Skeletal muscle cell (primary cell): Measurements from ENCODE around the gene TAF10.
A peak's percentile ranks its signal among the peaks of the same experiment; 100 is the strongest.

ENCODE experiments used
- DNase-seq: peaks from one replicate; pipeline ENCODE4 v3.0.0-alpha.2; 2010; ENCODE audit warnings: low read depth
- H3K4me3 ChIP-seq: 2 replicates; pipeline ENCODE4 v1.5.1; 2011; ENCODE audit warnings: low read depth, mild to moderate bottlenecking, control low read depth, low read length, moderate library complexity

The TAF10 gene

DNA sequence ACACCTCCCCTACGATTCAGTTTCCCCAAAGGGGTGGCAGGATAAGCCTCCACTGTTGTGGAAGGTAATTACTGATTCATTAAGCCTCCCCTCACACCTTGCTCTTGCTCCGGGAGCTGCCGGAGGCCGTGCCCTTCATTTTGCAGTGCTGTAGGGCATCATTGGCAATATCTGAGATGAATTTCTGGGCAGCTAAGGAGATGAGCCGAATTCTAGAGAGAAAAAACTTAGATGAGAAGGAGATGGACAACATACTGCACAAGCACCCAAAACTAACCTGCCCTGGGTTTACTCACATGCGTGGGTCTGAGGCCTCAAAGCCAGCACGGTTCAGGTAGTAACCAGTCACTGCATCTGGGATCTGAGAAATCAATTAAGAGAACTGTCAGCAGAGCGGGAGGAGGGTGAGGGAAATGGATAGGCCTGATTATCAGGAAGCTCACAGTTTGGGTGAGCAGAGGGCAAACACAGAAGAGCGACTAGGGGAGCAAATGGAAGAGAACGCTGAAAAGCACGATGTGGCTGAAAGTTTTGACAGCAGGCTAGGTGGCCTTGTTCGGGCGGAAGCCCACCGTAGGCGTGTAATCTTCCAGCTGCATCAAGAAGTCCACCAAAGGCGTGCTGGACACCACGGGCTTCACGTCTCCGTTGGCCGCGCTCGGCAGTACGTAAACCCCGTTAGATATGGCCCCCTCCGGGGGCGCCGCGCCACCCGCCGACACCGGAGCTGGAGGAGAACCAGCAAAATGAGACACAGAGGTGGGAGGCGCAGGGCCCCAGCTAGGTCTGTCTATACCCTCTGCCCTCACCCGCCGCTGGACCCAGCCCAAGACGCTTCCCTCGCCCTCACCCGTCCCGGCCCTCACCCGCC is 689 bp downstream of the TAF10 start:
- peak overlapping the region; percentile 77 for H3K4me3 ChIP-seq
- DNase-seq = no peak

DNA sequence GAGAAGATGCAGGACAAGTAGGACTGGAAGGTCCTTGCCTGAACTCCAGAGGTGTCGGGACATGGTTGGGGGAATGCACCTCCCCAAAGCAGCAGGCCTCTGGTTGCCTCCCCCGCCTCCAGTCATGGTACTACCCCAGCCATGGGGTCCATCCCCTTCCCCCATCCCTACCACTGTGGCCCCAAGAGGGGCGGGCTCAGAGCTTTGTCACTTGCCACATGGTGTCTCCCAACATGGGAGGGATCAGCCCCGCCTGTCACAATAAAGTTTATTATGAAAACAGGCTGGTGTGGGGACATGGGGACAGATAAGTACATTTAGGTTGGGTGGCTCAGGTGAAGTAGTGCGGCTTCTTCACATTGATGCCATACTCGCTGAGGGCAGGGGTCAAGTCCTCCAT is 1.4 kb downstream of the TAF10 start:
- H3K4me3 ChIP-seq = no peak overlapping the region
- no peak for DNase-seq

DNA sequence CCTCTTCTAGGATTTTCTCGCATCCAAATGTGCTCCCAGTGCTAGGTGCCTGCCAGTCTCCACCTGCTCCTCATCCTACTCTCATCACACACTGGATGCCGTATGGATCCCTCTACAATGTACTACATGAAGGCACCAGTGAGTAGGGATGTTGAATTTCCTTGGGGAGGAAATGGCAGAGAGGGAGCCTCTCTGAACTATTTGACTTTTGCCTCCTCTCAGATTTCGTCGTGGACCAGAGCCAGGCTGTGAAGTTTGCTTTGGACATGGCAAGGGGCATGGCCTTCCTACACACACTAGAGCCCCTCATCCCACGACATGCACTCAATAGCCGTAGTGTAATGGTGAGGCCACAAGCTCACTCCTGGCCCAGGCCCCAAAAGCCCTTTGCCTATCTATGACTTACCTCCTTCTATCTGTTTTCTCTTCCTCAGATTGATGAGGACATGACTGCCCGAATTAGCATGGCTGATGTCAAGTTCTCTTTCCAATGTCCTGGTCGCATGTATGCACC is 2.5 kb downstream of the TAF10 start:
- H3K4me3 ChIP-seq = no peak overlapping the region
- DNase-seq = no peak

DNA sequence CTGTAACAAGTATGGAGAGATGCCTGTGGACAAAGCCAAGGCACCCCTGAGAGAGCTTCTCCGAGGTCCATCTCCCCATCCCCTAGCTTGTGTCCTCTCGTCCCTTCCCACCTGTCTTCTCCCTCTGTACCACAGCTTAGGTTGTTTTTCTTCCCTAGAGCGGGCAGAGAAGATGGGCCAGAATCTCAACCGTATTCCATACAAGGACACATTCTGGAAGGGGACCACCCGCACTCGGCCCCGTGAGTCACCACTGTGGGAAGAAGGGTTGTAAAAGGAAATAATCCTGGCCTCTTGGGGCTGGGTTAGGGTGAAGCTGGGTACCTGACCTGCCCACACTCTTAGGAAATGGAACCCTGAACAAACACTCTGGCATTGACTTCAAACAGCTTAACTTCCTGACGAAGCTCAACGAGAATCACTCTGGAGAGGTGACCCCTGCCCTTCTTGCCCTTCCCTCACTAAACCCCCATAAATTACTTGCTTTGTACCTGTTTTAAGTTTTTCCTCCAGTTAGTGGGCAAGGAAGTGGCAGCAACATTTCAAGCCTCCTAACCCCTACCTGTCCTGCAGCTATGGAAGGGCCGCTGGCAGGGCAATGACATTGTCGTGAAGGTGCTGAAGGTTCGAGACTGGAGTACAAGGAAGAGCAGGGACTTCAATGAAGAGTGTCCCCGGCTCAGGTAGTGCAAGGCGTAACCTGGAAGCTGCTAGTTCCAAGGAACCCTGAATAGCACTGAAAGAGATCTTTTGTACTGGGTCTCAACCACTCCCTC is 3.1 kb downstream of the TAF10 start:
- DNase-seq = no peak
- H3K4me3 ChIP-seq = no peak overlapping the region

DNA sequence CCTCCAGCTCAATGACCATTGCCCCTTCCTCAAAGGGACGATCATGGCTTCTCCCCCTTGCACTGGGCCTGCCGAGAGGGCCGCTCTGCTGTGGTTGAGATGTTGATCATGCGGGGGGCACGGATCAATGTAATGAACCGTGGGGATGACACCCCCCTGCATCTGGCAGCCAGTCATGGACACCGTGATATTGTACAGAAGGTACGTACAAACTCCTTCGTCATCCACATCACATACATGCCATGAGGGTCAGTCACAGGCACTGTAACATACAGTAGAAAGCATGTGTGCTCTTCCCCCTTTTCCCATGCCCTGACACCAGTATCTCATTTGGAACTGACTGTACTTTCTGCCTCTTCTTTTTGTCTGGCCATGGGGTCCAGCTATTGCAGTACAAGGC is 4.0 kb downstream of the TAF10 start:
- no peak overlapping the region for H3K4me3 ChIP-seq
- no peak for DNase-seq

DNA sequence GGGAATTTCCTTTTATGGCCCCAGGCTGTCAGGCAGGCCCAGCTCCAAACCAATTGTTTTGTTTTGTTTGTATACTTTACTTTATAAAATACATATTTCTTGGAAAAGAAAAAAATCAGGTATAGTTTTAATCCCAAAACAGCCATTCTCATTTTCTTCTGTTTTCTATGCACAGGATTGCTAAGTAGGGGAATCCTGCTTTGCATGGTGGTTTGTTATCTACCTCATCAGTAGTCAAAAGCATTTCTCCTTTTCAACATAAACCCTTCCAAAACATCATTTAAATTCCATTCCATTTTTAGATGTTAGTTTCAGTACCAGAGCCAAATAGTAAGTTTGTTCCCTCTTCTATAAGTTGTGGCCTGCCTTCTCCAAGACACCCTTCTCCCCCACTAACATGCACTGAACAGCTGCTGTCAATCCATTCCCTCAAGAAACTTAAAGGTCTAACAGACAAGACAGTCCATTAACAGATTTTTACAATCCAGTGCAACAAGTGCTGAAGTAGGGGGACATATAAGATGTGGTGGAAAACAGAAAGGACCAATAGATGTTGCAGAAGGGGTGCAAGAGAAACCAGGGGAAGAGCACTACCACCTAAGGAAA is 4.7 kb downstream of the TAF10 start:
- peak overlapping the region; percentile 4 for H3K4me3 ChIP-seq

DNA sequence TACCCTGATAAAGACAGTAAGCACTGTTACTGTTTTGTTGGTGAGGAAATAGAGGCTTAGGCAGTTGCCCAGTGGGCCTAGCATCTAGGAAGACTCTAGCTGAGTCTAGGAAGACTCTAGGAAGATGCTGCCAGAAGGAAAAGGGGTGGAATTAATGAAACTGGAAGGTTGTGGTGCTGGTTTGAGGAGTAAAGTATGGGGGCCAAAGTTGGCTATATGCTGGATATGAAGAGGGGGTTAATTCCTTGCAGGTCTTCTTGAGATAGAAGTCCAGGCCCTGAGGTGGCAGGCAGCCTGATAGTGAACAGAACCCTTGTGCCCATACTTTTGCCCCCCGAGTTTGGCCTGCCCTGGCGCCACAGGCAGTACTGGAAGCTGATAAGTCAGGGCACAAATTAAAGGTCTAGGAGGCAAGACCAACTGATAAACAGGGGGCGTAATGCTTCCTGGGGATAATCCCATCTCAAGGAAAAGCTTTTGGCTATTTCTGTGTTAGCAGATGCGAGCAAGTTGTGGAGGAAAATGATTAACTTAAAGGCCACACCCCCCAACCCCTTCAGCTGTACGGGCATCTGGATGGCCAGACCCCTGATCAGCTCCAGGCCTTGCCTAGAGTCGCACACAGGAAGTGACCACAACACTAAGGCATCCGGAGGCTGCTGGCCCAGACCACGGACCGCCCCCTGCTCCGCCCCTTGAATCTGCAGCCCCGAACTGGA is 5.4 kb downstream of the TAF10 start:
- peak overlapping the region; percentile 6 for H3K4me3 ChIP-seq
- DNase-seq = peak; percentile 82

More for the DNA sequence above, 4.7 kb downstream of the TAF10 start:
- DNase-seq = no peak

DNA sequence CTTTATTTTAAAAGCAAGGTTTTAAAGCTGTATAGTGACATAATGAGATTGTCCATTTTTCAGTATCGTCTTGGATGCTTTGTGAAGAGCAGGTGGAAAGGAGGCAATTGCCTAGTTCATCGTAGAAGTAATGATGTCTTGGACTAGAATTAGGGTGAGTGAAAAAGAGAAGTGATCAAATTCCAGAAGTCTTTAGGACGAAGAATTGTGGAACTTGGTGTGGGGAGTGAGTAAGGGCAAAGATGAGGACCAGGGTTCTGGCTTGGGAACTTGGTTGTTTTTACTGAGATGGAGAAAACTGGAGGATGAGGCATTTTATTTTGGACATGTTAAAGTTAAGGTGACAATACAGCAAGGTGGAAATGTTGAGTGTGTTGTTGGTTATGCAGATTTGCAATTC is 7.2 kb downstream of the TAF10 start:
- DNase-seq = no peak
- H3K4me3 ChIP-seq = peak overlapping the region; percentile 92

DNA sequence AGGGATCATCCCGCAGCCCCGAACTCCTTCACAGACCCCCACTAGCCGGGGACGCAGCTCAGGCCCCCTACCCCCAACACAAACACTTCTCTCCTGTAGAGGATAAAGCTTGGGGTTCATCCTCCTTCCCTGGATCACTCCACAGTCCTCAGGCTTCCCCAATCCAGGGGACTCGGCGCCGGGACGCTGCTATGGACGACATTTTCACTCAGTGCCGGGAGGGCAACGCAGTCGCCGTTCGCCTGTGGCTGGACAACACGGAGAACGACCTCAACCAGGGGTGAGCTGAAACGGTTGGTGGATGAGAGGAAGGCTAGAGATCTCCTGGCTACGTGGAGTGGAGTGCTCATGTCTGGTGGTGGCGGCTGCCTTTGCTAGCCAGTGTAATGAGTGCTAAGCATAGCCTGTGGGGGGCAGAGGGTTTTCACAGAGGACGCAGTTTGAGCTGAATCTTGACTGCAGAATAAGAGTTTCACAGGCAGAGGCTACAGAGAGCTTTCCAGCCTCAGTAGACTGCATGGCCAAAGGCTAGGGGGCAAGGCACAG is 7.9 kb downstream of the TAF10 start:
- peak; percentile 26 for DNase-seq
- H3K4me3 ChIP-seq = peak overlapping the region; percentile 92

DNA sequence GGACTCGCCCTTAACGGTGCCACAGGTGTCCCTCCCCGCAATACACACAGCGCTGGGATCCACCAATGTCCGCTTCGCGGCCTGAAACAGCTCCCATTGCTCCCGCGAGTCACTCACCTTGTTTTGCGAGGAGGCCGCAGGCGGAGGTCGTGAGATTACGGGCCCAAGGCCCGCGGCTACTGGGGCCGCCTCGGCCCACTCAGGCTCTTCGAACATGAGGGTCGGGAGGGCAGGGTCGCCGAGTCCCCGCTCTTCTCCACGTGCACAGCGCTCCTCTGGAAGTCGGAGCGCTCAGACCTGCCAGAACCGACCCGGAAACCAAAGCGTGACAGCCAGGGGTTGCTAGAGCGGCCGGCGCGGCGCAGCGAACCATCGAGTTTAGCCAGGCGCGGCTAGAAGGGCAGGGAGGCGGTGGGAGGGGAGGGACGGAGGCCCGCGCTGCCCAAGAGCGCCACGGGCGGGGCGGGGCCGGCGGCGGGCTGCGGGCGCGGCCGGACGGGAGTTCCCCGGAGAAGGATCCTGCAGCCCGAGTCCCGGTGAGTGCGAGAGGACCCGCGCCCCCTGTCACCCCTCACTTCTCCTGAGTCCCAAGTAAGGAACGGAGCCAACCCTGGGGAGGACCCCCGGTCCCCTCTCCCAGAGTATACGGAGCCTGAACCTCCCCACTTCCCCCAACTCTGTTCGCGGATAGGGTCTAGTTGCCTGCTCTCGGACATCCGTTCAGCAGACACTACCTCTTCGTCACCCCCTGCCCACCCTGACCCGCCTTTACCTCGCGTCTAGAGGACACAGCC is 8.5 kb downstream of the TAF10 start, which contains the start of the genes ILK and RRP8:
Gene ILK (plus strand): TSS at position 488 of the 794 bp plus-strand sequence. CDS start 498 bp downstream, outside the sequence.
Gene RRP8 (minus strand): TSS at position 330 of the 794 bp plus-strand sequence. CDS start 114 bp downstream, at position 216.
- DNase-seq = peak; percentile 74
- H3K4me3 ChIP-seq = peak within 1 kb of the TSS; percentile 92

DNA sequence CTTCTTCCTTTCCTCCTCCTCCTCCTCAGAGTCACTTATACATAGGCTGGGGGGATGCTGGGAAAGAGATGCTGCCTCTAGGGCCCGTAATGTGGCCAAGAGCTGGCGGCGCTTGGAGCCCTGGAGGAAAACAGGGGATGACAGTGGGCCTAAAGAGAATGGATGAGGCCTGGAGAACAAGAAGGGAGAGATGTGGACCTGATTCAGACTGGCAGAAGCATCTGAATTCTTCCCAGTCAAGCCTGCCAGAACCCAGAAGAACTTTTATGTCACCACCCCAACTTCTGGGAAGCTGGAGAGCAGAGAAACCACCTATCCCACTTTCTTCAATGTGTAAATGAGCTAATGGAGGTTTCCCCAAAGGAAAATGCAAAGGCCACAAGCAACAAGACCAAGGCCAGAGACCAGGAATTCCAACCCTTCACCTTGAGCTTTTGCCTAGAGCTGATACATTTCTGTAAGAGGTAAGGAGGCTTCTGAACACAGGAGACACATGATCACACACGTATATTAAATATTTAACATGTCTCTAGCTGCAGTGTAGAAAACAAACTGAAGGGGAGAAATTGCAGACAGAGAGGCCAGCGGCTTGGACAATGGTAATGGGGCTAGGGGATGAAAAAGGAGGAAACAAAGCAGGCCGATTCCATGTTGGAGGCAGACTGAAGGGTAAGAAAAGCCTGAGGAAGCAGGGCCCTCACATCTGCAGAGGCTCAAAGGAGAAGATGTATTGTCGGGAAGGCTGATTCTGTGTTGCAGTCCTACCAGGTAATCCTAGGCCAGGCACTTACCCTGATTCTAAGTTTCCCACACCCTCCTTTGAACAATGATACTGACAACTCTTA is 9.7 kb downstream of the TAF10 start:
- DNase-seq = no peak
- H3K4me3 ChIP-seq = peak overlapping the region; percentile 92

DNA sequence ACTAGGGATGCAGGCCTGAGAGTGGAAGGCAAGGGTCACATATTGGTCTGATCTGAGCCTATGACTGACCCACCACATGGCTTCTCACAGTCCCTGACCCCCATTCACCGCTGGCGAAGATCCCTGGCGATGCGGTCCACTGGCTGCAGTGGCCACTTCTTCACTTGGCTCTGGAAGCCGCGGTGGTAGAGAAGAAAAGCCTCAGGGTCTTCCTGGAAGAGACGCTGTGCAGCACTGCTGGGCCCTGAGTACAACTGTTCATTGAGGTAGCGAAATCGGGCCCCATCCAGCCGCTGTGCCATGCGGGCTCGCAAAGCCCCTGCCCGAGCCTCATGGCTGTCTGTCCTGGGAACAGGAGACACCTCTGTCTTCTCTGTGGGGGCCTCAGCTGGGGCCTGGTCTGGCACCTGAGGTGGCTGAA is 11.0 kb downstream of the TAF10 start:
- DNase-seq = no peak
- H3K4me3 ChIP-seq = no peak overlapping the region

DNA sequence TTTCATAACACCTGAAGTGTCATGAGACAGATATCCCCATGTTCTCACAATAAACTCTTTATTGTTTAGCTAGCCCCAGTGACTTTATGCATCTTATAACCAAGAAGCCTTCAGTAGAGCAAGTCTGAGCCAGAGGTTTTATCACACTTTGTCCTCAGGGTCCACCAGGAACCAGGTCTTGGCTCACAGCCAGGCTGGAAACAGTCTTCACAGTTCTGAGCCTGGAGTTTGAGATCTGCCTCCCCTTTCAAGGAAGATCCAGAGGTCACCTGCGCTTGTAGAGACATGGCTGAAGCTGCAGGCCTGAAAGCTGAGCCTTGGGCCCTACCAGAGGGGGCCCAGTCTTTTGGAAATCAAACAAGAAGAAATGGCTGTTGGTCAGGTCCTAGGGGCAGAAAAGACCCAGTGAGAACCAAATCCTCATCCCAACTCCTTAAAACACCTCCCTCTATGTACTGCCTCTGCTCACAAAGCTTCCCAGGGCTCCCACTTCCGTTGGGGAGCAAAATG is 12.1 kb downstream of the TAF10 start:
- no peak for DNase-seq
- H3K4me3 ChIP-seq = no peak overlapping the region

DNA sequence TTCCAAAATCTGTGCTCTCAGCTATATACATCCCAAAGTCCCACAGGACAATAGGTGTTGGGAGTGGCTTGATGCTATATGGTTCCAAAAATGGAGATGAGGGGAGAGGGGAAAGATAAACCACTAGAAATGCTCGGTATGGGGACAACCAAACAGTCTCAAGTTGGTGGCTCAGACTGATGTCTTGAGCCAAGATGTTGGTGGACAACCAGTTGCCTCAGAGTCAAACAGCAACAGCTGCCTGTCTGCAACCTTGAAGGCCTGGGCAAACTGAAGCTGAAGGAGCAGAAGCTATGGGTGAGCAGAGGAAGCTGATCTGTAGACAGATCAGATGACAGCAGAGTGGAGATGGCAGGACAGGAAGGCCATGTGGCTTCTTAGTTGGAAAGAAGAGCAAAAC is 12.6 kb downstream of the TAF10 start:
- DNase-seq = no peak
- H3K4me3 ChIP-seq = no peak overlapping the region

DNA sequence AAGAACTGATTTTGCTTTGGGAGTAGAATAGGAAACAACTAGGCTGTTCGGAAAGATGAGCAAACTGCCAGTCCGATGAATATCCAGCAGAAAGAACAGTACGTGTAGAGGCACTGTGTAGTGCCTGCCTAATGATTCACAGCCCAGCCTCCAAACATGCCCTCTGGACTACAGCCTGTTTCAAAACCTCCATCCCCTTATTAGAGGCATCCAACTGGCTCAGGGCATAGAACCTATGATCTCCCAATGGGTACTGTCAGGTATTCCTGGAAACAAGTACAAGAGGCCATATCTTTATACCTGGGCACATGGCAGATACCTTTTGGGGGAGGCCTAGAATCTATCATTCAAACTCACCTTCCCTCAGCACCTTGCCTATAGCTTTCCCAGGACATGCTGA is 13.5 kb downstream of the TAF10 start:
- DNase-seq = no peak
- H3K4me3 ChIP-seq = no peak overlapping the region

DNA sequence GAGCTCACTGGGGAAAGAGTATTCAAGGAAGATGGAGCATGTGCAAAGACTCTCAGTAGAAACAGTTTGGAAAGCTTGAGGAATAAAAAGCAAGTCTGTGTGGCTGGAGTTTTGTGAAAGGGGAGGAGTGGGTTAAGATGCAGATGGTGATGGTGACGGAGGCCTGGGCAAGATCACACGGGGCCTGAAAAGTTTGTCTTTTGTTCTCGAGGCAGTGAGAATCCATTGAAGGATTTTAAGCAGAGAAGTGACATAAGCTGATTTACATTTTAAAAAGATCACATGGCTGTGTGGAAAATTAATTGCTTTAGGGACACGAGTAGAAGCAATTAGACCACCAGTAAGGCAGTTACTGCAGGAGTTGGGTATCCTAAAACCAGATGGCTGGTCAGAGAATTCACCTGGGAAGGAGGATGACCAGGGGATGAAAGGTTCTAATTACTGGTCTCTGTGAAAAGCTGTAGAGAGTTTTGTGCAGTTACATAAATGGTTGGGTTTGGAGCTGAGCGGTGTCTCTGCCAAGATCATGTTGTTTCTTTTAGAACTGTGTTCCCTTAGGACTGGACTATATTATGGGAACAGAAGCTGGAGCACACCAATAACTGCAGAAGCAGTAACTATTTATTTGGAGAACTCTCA is 15.7 kb downstream of the TAF10 start:
- no peak for DNase-seq

More for the DNA sequence above, 15.7 kb downstream of the TAF10 start:
- H3K4me3 ChIP-seq = no peak overlapping the region
